A549 (cell line): ENCODE measurements around the gene ALB.

Source experiments
- CTCF ChIP-seq: fragments of >200 bp; sonication (Bioruptor Twin); formaldehyde crosslinking; IDR thresholded peaks from 3 replicates; pipeline ENCODE4 v1.5.1; 2016
- E2F6 ChIP-seq: IDR thresholded peaks from 2 replicates; pipeline ENCODE4 v1.6.1; 2012; ENCODE audit warnings: low read depth, borderline replicate concordance
- ESRRA ChIP-seq: fragments of 150-350 bp; IDR thresholded peaks from 2 replicates; pipeline ENCODE4 v1.6.1; 2014; ENCODE audit warnings: mild to moderate bottlenecking, low read length, borderline replicate concordance
- HDAC2 ChIP-seq: fragments of 200-600 bp; sonication (generic); IDR thresholded peaks from 2 replicates; pipeline ENCODE4 v1.6.1; 2016
- MAX ChIP-seq: IDR thresholded peaks from 2 replicates; pipeline ENCODE4 v1.6.1; 2012
- NR3C1 ChIP-seq: fragments of >200 bp; sonication (Bioruptor Twin); formaldehyde crosslinking; IDR thresholded peaks from 3 replicates; pipeline ENCODE4 v1.6.1; 2017
- POLR2A ChIP-seq: IDR thresholded peaks from 2 replicates; pipeline ENCODE4 v1.6.1; 2012; ENCODE audit warnings: mild to moderate bottlenecking, low read length
- RAD21 ChIP-seq, 2 experiments: fragments of >200 bp in 1 of 2; sonication (Bioruptor Twin) in 1 of 2; formaldehyde crosslinking in 1 of 2; IDR thresholded peaks in 1 of 2; conservative IDR thresholded peaks in 1 of 2; 2 replicates in 1 of 2; 3 replicates in 1 of 2; pipeline ENCODE4 v1.6.1; 2012 to 2018; ENCODE audit warnings: inconsistent platforms in 1 of 2
- RFX5 ChIP-seq: fragments of 450-650 bp; IDR thresholded peaks from 2 replicates; pipeline ENCODE4 v1.7.1; 2014; ENCODE audit warnings: antibody characterized with exemption, mild to moderate bottlenecking, moderate library complexity
- SMC3 ChIP-seq: fragments of >200 bp; sonication (Bioruptor Twin); formaldehyde crosslinking; IDR thresholded peaks from 3 replicates; pipeline ENCODE4 v1.6.1; 2018; ENCODE audit warnings: inconsistent platforms
- USF2 ChIP-seq: fragments of 450-650 bp; IDR thresholded peaks from 2 replicates; pipeline ENCODE4 v1.6.1; 2014; ENCODE audit warnings: antibody characterized with exemption

GRCh38 chr4:73445383-73446335 is 41.6 kb downstream of the ALB start:
- TF ChIP-seq RFX5 (no peak), POLR2A (no peak), CTCF (no peak), SMC3 (no peak), ESRRA (no peak), NR3C1 (no peak), RAD21 (conservative IDR thresholded peaks at IDR 0.05 in 1 of 2, IDR thresholded peaks at IDR 0.05 in 1 of 2) (no peak), HDAC2 (no peak), MAX (no peak), USF2 (no peak), E2F6 (no peak)
